HepG2 (cell line): Measurements from ENCODE around the gene ING5. TPM values are rescaled to one million over a fixed set of nuclear protein-coding genes. Genes with fewer than 3 reads are reported as not detected.
A peak's percentile ranks its signal among the peaks of the same experiment; 100 is the strongest.

Source experiments
- ATAC-seq: fragments of 200-7000 bp; cut with Tn5 transposase; 3 replicates; pipeline ENCODE4 v1.9.1; 2020; ENCODE audit warnings: mild to moderate bottlenecking, moderate library complexity
- BruUV-seq: library from RNA; stranded (reverse); fragments of 400-500 nt; replicated peaks from 2 replicates; lab custom pipeline; 2021; lab: Mats Ljungman, UMichigan
- CTCF ChIA-PET: fragments of 300-600 bp; formaldehyde crosslinking; extraction: SDS; loops from one replicate; lab custom pipeline; 2021; ENCODE audit warnings: low total read pairs, inconsistent platforms, low intra/inter-chr PET ratio; lab: Yijun Ruan, JAX
- POLR2A ChIA-PET: fragments of 350-600 bp; sonication (Branson Sonifier 250); formaldehyde crosslinking; loops from one replicate; lab custom pipeline; 2020; ENCODE audit warnings: antibody characterized with exemption, inconsistent platforms; lab: Yijun Ruan, JAX
- DNase-seq: peaks from one replicate; pipeline ENCODE4 v3.0.0-alpha.2; 2015; ENCODE audit warnings: low spot score
- FAIRE-seq: peaks from 3 replicates; lab custom pipeline; 2011; peaks lifted over from hg19 to GRCh38; lab: Jason Lieb, UNC
- H2AFZ ChIP-seq: one replicate; pipeline ENCODE4 v1.6.1; 2011; ENCODE audit warnings: low read length, inconsistent platforms
- H3K27ac ChIP-seq: fragments of 300-600 bp; 3 replicates; pipeline ENCODE4 v1.8.0; 2011; ENCODE audit warnings: mixed run types, mild to moderate bottlenecking, mixed read lengths, low read length, inconsistent platforms; ENCODE audit not compliant: insufficient read depth; ENCODE audit errors: extremely low read length
- H3K27me3 ChIP-seq, 2 experiments: fragments of 200-600 bp in 1 of 2; 2 replicates in 1 of 2; 3 replicates in 1 of 2; pipeline versions ENCODE4 v1.6.0 to v1.8.0; 2011; ENCODE audit warnings: low read length in 2 of 2, mild to moderate bottlenecking in 2 of 2, moderate library complexity in 2 of 2, inconsistent platforms in 1 of 2; ENCODE audit not compliant: insufficient read depth in 2 of 2, control insufficient read depth in 1 of 2
- H3K36me3 ChIP-seq, 2 experiments: fragments of 200-600 bp in 1 of 2; replicated peaks in 1 of 2; 2 replicates in 1 of 2; 3 replicates in 1 of 2; pipeline versions ENCODE4 v1.5.1 to v1.8.0; 2011; ENCODE audit warnings: low read length in 2 of 2, inconsistent platforms in 1 of 2; ENCODE audit not compliant: insufficient read depth in 2 of 2, control insufficient read depth in 1 of 2
- H3K4me1 ChIP-seq: 2 replicates; pipeline ENCODE4 v1.5.1; 2012; ENCODE audit warnings: low read length, inconsistent platforms; ENCODE audit not compliant: insufficient read depth
- H3K4me2 ChIP-seq: 2 replicates; pipeline ENCODE4 v1.6.0; 2011; ENCODE audit warnings: low read depth, low read length, inconsistent platforms
- H3K4me3 ChIP-seq, 3 experiments: fragments of 200-600 bp in 1 of 3; sonication (generic), shearing (Covaris generic) in 1 of 3; replicated peaks in 1 of 3; 2 replicates each; pipeline ENCODE4 v1.5.1; 2011 to 2016; ENCODE audit warnings: low read length in 3 of 3, inconsistent platforms in 2 of 3, low read depth in 2 of 3, mild to moderate bottlenecking in 2 of 3, control low read depth in 1 of 3, mixed read lengths in 1 of 3; ENCODE audit not compliant: insufficient read depth in 1 of 3
- H3K79me2 ChIP-seq: one replicate; pipeline ENCODE4 v1.6.1; 2011; ENCODE audit warnings: low read length, inconsistent platforms; ENCODE audit not compliant: insufficient read depth
- H3K9ac ChIP-seq: 2 replicates; pipeline ENCODE4 v1.6.0; 2011; ENCODE audit warnings: mild to moderate bottlenecking, low read depth, low read length, inconsistent platforms; ENCODE audit not compliant: insufficient read depth
- H3K9me3 ChIP-seq: 2 replicates; pipeline ENCODE4 v1.5.1; 2012; ENCODE audit warnings: mild to moderate bottlenecking, low read length
- H4K20me1 ChIP-seq: 2 replicates; pipeline ENCODE4 v1.6.0; 2011; ENCODE audit warnings: inconsistent platforms, mild to moderate bottlenecking, low read length, moderate library complexity; ENCODE audit not compliant: insufficient read depth
- AKAP8 ChIP-seq: sonication (generic); formaldehyde crosslinking; IDR thresholded peaks from 2 replicates; pipeline ENCODE4 v1.5.1; 2020; ENCODE audit warnings: mild to moderate bottlenecking, missing genetic modification reagents
- CCDC6 ChIP-seq: sonication (generic); formaldehyde crosslinking; IDR thresholded peaks from 2 replicates; pipeline ENCODE4 v1.8.1; 2022; ENCODE audit warnings: mild to moderate bottlenecking, missing genetic modification reagents, moderate library complexity
- DMAP1 ChIP-seq: IDR thresholded peaks from 2 replicates; pipeline ENCODE4 v1.6.1; 2016
- GFI1 ChIP-seq: sonication (generic); formaldehyde crosslinking; IDR thresholded peaks from 2 replicates; pipeline ENCODE4 v1.5.0; 2020; ENCODE audit warnings: missing genetic modification reagents, mild to moderate bottlenecking, borderline replicate concordance
- HOXA9 ChIP-seq: sonication (generic); formaldehyde crosslinking; IDR thresholded peaks from 2 replicates; pipeline ENCODE4 v1.8.1; 2022; ENCODE audit warnings: missing genetic modification reagents, mild to moderate bottlenecking, moderate library complexity, borderline replicate concordance
- JUNB ChIP-seq: sonication (generic); formaldehyde crosslinking; IDR thresholded peaks from 2 replicates; pipeline ENCODE4 v1.8.0; 2022; ENCODE audit warnings: missing genetic modification reagents, mild to moderate bottlenecking, borderline replicate concordance
- NR3C1 ChIP-seq: sonication (generic); formaldehyde crosslinking; IDR thresholded peaks from 2 replicates; pipeline ENCODE4 v1.4.0; 2020; ENCODE audit warnings: missing genetic modification reagents
- ZBTB7A ChIP-seq: sonication (generic); formaldehyde crosslinking; IDR thresholded peaks from 2 replicates; pipeline ENCODE4 v1.8.0; 2022; ENCODE audit warnings: mild to moderate bottlenecking, missing genetic modification reagents
- ZFP82 ChIP-seq: sonication (generic); formaldehyde crosslinking; IDR thresholded peaks from 2 replicates; pipeline ENCODE4 v1.5.1; 2020; ENCODE audit warnings: mild to moderate bottlenecking, missing genetic modification reagents, borderline replicate concordance
- ZNF282 ChIP-seq: fragments of 450-650 bp; IDR thresholded peaks from 2 replicates; pipeline ENCODE4 v1.6.1; 2018; ENCODE audit not compliant: partially characterized antibody
- ZNF782 ChIP-seq: sonication (generic); formaldehyde crosslinking; IDR thresholded peaks from 2 replicates; pipeline ENCODE4 v1.4.0; 2020; ENCODE audit warnings: missing genetic modification reagents, mild to moderate bottlenecking, borderline replicate concordance
- ZNF788 ChIP-seq: sonication (generic); formaldehyde crosslinking; IDR thresholded peaks from 2 replicates; pipeline ENCODE4 v1.5.0; 2020; ENCODE audit warnings: mild to moderate bottlenecking, missing genetic modification reagents, borderline replicate concordance
- WGBS: methylation state at CpG from one replicate; pipeline ENCODE4 v1.1.6; 2017; ENCODE audit warnings: low lambda C conversion rate; 5-methylcytosine and 5-hydroxymethylcytosine counted together
- in situ Hi-C: cut with HindIII; loops from 2 replicates; pipeline ENCODE4 v1.10.0; 2017; ENCODE audit warnings: low pct_unique_long_range_greater_than_20kb; ENCODE audit not compliant: extremely low pct_ligation_motif_present
- intact Hi-C: fragments of 100-400 bp; cut with micrococcal nuclease; formaldehyde crosslinking; loops from one replicate; pipeline ENCODE4 v1.10.0; 2022; ENCODE audit not compliant: unreplicated experiment
- polyA plus RNA-seq, 8 experiments: library from polyadenylated mRNA; depleted of rRNA in 3 of 8; stranded (reverse) in 7 of 8; unstranded in 1 of 8; fragments of >200 nt; fragmentation: Illumina TruSeq in 4 of 8; extraction: Trizol in 4 of 8; gene quantifications; 2 replicates each; pipeline versions ENCODE4 v1.2.1 to v1.2.3, GENCODE V29; 2011 to 2016; ENCODE audit warnings: low read depth in 4 of 8, missing spikeins in 1 of 8, mixed read lengths in 1 of 8; ENCODE audit not compliant: insufficient read depth in 1 of 8
- total RNA-seq, 5 experiments: library from RNA; depleted of rRNA; stranded (reverse); fragments of >200 nt; fragmentation: Illumina TruSeq; extraction: Trizol; gene quantifications; 2 replicates each; pipeline ENCODE4 v1.2.3, GENCODE V29; 2016; ENCODE audit warnings: low read depth in 1 of 5
- TF ChIP-seq, protein P1 (sequence below): sonication (generic); formaldehyde crosslinking; IDR thresholded peaks from 2 replicates; pipeline ENCODE4 v1.5.0; 2020; ENCODE audit warnings: mild to moderate bottlenecking, missing genetic modification reagents, borderline replicate concordance
- TF ChIP-seq, protein P2 (sequence below): sonication (generic); formaldehyde crosslinking; IDR thresholded peaks from 2 replicates; pipeline ENCODE4 v1.4.0; 2020; ENCODE audit warnings: missing genetic modification reagents
- TF ChIP-seq, protein P3 (sequence below): sonication (generic); formaldehyde crosslinking; IDR thresholded peaks from 2 replicates; pipeline ENCODE4 v1.5.0; 2020; ENCODE audit warnings: missing genetic modification reagents
- TF ChIP-seq, protein P4 (sequence below): sonication (generic); formaldehyde crosslinking; IDR thresholded peaks from 2 replicates; pipeline ENCODE4 v1.5.1; 2020; ENCODE audit warnings: mild to moderate bottlenecking, moderate library complexity, missing genetic modification reagents

ING5 gene
- total and polyA plus RNA-seq, 2 of the 13 experiments (the other 11 are each of a cell fraction or from before 2014, with no cell fraction given) = 61.9 to 71.9 TPM

DNA sequence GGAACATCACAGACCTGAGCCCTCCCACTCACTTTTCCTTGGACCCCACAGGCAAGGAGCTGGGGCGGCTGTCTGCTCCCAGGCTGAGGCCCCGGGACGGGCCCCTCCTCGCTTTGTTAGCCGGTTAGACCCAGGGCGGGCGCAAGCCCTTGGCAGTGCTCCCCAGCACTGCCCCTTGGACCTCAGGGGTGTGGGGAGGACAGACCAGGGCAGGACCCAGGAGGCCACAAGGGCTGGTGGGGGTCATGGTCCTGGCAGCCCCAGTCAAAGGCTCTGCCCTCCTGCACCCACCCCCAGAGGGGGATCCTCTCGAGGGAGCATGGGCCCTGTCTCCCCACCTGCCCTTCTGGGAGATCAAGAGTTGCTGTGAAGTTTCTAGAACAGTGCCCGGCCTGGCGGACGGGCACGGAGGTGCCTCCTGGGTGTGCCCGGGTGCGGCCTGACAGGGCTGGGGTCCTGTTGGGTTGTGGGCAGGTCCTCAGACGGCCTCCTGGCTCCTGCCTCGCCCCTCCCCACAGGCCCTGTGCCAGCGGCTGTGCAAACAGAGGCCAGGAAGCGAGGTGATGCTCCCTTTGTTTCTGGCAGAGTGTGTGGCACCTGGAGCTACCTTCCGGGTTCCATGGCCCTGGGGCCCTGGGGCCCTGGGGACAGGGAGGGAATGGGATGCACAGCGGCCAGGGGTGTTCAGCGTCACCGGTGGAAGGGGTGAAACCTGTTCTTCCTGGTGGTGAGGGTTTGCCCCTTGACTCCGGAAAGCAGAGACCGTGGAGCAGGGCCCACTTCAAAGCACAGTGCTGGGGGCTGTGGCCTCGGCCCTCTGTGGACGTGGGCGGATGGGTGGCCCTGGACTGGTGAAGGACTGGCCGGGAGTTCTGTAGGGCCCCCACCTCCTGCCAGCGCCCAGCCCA, 71.9 kb downstream of the ING5 start:
- H3K4me3 ChIP-seq = peak overlapping the region; percentile 49 to 82 (median 63)
- H3K36me3 ChIP-seq = no peaks in the 10 kb centered on the region
- no TSS peak for BruUV-seq
- WGBS = 3% methylated on average over 8 of the region's 29 CpGs
- no peaks in the 10 kb centered on the region for H4K20me1 ChIP-seq
- H3K4me2 ChIP-seq = peak overlapping the region; percentile 85
- ATAC-seq = peak; percentile 10
- H3K27ac ChIP-seq = peak overlapping the region; percentile 92
- no peak overlapping the region for H2AFZ ChIP-seq
- ChIA-PET CTCF (no interaction called here), POLR2A (interaction anchor here (0.9 to 8.9 kb wide), 19 partner anchors 11 to 105 kb away, joined by 3 to 218 read pairs (median 7); partner anchors contain the start of genes D2HGDH, DTYMK, ING5 and NEU4)
- H3K79me2 ChIP-seq = peaks cover 24% of the 10 kb centered on the region
- intact Hi-C loops = loop anchor here (1.0 kb wide), 1 partner anchor 38 kb away; no protein-coding TSS in a partner anchor
- H3K9ac ChIP-seq = peak overlapping the region; percentile 92
- peak; percentile 71 for DNase-seq
- H3K9me3 ChIP-seq = no peaks in the 10 kb centered on the region
- peaks cover 85% of the 10 kb centered on the region for H3K4me1 ChIP-seq
- no peak for FAIRE-seq
- in situ Hi-C loops = loop anchor here (5.0 kb wide), 1 partner anchor 34 kb away; the partner anchor contains the start of gene NEU4
- H3K27me3 ChIP-seq = no peaks in the 10 kb centered on the region; a peak in 1 of 5 replicates
- TF ChIP-seq ZBTB7A (CRISPR knock-in tag) (peak; percentile 63), HOXA9 (0 out of 2 replicates have a peak, but pooled peaks have one; percentile 9), GFI1 (peak; percentile 65; the same call in 1 of the 2 replicates), JUNB (no peak), ZNF788 (CRISPR knock-in tag) (no peak; the same call in 1 of the 2 replicates), DMAP1 (CRISPR knock-in tag) (peak; percentile 72), ZNF282 (no peak), AKAP8 (peak; percentile 86), NR3C1 (no peak), ZFP82 (0 out of 2 replicates have a peak, but pooled peaks have one; percentile 17), ZNF782 (CRISPR knock-in tag) (no peak), CCDC6 (no peak; the same call in 1 of the 2 replicates)
- TF ChIP-seq, protein P1, sequence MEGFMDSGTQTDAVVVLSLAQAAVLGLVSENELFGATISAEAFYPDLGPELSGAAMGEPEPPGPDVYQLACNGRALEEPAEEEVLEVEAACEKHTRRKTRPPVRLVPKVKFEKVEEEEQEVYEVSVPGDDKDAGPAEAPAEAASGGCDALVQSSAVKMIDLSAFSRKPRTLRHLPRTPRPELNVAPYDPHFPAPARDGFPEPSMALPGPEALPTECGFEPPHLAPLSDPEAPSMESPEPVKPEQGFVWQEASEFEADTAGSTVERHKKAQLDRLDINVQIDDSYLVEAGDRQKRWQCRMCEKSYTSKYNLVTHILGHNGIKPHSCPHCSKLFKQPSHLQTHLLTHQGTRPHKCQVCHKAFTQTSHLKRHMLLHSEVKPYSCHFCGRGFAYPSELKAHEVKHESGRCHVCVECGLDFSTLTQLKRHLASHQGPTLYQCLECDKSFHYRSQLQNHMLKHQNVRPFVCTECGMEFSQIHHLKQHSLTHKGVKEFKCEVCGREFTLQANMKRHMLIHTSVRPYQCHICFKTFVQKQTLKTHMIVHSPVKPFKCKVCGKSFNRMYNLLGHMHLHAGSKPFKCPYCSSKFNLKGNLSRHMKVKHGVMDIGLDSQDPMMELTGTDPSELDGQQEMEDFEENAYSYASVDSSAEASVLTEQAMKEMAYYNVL (CRISPR knock-in tag) = peak; percentile 63; the same call in 1 of the 2 replicates
- TF ChIP-seq, protein P2, sequence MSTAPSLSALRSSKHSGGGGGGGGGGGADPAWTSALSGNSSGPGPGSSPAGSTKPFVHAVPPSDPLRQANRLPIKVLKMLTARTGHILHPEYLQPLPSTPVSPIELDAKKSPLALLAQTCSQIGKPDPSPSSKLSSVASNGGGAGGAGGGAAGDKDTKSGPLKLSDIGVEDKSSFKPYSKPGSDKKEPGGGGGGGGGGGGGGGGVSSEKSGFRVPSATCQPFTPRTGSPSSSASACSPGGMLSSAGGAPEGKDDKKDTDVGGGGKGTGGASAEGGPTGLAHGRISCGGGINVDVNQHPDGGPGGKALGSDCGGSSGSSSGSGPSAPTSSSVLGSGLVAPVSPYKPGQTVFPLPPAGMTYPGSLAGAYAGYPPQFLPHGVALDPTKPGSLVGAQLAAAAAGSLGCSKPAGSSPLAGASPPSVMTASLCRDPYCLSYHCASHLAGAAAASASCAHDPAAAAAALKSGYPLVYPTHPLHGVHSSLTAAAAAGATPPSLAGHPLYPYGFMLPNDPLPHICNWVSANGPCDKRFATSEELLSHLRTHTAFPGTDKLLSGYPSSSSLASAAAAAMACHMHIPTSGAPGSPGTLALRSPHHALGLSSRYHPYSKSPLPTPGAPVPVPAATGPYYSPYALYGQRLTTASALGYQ (CRISPR knock-in tag) = peak; percentile 47; the same call in 1 of the 2 replicates
- TF ChIP-seq, protein P3, sequence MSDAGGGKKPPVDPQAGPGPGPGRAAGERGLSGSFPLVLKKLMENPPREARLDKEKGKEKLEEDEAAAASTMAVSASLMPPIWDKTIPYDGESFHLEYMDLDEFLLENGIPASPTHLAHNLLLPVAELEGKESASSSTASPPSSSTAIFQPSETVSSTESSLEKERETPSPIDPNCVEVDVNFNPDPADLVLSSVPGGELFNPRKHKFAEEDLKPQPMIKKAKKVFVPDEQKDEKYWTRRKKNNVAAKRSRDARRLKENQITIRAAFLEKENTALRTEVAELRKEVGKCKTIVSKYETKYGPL (CRISPR knock-in tag) = no peak
- TF ChIP-seq, protein P4, sequence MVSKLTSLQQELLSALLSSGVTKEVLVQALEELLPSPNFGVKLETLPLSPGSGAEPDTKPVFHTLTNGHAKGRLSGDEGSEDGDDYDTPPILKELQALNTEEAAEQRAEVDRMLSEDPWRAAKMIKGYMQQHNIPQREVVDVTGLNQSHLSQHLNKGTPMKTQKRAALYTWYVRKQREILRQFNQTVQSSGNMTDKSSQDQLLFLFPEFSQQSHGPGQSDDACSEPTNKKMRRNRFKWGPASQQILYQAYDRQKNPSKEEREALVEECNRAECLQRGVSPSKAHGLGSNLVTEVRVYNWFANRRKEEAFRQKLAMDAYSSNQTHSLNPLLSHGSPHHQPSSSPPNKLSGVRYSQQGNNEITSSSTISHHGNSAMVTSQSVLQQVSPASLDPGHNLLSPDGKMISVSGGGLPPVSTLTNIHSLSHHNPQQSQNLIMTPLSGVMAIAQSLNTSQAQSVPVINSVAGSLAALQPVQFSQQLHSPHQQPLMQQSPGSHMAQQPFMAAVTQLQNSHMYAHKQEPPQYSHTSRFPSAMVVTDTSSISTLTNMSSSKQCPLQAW = peak; percentile 85
